DMS153 treated with DMSO at 0.1 percent for 48 hours (cell line): ENCODE measurements around the gene MAK.
"Not testable (repeated sequence)": the region's sequence is repeated elsewhere in the genome, so short reads cannot be mapped to it uniquely, and the experiment has no call there.

Experiments used
- DNase-seq: peaks from one replicate; lab custom pipeline; 2025; ENCODE audit not compliant: unreplicated experiment; lab: John Stamatoyannopoulos, UW

Gene MAK

DNA sequence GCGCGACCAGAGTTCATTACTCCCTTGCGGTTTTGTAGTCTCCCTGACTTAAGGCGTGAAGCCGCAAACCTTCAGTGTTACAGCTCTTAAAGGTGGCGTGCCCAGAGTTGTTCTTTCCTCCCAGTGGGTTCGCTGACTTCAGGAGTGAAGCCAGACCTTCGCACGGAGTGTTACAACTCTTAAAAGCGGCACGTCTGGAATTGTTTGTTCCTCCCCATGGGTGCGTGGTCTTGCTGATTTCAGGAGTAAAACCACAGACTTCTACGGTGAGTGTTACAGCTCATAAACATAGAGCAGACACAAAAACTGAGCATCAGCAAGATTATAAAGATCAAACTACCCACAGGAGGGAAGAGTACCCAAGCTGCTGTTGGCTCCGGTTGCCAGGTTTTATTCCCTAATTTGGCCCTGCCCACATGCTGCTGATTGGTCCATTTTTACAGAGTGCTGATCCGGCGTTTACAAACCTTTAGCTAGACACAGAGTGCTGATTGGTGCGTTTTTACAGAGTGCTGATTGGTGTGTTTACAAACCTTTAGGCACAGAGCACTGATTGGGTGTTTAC is 105.1 kb downstream of the MAK start:
- no peak for DNase-seq

DNA sequence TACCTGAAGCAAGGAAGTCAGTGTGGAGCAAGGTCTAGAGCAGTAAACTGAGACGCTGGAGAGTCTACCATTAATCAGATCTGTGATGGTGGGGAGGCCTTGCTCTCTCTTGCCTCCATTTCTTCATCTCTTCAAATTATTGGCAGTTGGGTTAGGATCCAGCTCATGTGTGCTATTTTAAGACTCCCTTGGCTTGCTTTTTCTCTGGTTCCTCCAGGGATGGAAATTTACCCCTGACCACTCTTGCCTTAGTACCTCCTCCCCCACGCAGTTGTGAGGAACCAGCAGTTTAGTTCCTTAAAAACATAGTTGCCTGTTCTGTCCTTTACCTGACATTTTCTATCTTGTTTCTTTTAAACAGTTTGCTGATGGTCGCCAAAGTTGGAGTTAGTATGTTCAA is 108.1 kb downstream of the MAK start:
- no peak for DNase-seq

DNA sequence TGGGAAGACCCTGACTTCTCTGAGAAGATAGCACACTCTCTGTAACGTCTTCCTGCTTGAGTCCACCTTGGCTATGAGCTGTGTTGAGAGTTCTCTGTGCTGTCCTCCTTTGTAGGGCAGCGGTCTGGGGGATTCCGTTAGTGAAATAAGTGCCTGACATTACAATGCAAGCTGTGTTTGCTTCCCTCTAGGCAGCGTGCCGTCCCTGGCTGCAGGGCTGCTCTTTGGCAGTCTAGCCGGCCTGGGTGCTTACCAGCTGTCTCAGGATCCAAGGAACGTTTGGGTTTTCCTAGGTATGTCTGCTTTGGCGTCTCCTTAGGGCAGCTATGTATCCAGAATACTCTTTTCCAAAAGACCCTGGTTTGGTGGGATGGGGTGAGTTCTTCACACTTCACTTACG is 112.6 kb downstream of the MAK start:
- no peak for DNase-seq

DNA sequence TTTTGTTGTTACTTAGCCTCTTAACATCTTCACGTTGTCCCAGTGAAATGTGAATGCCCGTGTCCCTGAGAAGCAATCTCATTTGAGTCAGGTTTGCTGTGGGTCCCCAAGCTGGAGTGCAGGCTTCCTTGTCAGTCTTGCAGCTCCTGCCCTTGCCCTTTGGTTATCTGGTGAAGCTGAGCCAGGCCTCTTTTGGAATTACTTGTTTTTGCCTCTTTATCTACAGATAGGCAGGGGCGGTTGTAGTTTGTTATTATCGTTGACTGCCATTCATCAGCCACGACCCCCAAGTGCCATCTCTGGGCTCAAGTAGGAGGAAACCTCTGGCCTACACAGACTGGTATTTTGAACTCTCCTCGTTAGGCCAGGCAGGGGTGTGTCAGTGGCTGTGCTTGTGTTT is 113.3 kb downstream of the MAK start:
- DNase-seq = no peak

DNA sequence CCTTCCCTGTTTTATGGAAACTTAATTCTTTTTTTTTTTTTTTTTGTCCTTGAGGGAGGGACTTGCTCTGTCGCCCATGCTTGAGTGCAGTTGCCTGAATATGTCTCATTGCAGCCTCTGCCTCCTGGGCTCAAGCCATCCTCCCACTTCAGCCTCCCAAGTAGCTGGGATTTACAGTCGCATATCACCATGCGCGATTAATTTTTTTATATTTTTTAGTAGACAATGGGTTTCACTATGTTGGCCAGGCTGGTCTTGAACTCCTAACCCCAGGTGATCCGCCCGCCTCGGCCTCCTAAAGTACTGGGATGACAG is 114.8 kb downstream of the MAK start:
- DNase-seq = no peak

DNA sequence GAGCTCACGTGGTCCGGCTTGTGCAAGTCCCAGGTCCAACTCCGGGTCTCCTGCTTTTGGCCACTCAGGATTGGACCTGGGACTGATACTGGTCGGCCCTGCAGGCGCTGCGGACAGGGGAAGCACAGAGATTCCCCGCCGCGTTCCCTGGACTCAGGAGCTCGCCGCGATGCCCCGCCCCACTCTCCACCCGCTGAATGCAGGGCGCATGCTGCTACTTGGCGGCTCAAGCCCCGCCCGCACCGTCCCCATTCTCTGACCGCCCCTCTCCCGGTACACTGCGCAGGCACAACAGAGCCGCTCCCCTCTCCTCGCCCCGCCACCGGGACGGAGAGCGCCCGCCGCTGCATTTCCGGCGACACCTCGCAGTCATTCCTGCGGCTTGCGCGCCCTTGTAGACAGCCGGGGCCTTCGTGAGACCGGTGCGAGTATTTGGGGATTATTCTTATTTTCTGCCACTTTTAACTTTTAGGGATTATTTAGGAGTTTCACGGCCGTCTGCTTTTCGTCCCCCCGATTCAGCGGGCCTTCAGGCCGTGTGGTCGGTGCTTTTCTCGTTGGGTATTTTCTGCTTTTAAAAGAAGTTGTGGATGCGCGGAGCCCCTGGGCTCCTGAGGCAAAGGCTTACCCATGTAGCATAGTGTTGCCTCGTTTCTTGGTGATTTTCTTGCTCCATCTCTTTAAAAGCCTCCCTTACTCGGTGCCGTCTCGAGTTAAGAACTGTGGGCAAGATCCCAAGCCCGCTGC is 115.3 kb downstream of the MAK start, which contains the start of gene TMEM14C:
Gene TMEM14C, plus strand, starts transcription at position 251 of the 747 bp plus-strand sequence. CDS start 1,544 bp downstream, outside the sequence.
- peak; percentile 60 for DNase-seq

DNA sequence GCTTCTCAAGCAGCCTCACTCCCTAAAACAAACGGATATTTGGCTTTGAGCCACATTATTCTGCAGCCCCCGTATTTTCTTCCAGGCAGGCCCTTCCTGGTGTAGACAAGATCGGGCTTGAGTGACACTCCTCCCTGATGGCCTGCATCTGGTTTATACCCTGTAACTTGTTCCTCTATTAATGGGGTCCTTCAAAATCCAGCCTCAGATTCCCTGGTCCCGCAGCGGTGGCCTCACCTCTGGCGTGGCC is 115.8 kb downstream of the MAK start:
- no peak for DNase-seq

DNA sequence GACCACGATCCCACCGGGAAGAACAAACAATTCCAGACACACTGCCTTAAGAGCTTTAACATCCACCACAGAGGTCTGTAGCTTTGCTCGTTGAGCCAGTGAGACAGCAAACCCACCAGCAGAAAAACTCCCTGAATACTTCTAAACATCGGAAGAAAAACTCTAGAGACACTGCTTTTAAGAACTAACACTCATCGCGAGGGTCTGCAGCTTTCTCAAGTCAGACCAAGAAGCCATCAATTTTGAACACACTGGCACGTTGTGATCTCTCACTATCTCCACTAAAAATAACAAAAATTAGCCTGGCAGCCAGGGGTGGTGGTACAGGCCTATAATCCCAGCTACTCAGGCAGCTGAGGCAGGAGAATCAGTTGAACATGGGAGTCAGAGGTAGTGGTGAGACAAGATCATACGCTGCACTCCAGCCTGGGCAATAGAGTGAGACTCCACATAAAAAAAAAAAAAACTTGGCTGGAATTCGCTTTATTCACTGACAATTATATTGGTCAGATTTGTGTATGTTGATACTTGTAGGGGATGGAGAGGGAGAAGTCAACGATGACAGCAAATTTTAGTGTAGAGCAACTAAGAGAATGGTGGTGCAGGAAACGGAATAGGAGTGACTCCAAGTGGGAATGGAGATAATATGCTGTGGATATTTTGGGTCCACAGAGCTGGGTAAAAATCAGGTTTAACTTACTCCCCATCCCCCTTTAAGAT is 116.3 kb downstream of the MAK start:
- no peak for DNase-seq

DNA sequence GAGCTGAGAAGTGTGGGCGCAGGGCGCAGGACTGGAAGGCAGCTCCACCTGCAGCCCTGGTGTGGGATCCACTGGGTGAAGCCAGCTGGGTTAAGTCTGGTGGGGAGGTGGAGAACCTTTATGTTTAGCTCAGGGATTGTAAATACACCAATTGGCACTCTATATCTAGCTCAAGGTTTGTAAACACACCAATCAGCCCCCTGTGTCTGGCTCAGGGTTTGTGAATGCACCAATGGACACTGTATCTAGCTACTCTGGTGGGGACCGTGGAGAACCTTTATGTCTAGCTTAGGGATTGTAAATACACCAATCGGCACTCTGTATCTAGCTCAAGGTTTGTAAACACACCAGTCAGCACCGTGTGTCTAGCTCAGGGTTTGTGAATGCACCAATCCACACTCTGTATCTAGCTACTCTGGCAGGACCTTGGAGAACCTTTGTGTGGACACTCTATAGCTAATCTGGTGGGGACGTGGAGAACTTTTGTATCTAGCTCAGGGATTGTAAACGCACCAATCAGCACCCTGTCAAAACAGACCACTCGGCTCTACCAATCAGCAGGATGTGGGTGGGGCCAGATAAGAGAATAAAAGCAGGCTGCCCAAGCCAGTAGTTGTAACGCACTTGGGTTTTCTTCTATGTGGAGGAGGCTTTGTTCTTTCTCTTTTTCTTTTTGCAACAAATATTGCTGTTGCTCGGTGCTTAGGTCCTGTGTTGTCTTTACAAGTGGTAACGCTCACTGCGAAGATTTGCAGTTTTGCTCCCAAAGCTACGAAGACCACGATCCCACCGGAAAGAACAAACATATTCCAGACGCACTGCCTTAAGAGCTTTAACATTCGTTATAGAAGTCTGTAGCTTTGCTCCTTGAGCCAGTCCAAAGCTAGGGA is 117.1 kb downstream of the MAK start:
- not testable (repeated sequence) for DNase-seq

DNA sequence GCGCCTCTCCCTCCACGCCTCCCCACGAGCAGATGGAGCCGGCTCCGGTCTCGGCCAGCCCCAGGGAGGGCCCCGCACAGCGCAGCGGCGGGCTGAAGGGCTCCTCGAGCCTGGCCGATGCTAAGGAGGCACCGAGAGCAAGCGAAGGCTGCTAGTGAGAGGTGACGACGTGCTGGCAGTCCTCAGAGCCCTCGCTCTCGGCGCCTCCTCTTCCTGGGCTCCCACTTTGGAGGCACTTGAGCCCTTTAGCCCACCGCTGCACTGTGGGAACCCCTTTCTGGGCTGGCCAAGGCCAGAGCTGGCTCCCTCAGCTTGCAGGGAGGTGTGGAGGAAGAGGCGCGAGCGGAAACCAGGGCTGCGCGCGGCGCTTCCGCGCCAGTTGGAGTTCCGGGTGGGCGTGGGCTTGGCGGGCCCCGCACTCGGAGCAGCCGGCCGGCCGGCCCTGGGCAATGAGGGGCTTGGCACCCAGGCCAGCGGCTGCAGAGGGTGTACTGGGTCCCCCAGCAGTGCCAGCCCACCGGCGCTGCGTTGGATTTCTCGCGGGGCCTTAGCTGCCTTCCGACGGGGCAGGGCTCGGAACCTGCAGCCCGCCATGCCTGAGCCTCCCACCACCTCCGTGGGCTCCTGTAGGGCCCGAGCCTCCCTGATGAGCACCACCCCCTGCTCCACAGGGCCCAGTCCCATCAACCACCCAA is 117.9 kb downstream of the MAK start:
- no peak for DNase-seq

DNA sequence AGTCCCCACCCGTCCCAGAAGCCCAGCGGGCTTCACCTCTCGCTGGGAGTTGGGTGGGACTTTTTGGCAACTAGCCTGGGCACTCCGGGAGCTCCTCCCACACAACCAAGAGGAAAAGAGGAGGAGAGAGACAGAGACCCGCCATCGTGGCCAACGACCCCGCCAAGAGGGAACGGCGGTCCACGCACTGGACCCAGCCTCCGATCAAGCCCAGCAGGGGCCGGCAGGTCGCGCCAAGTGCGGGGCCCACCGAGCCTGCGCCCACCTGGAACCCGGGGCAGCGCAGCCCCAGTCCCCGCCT is 118.4 kb downstream of the MAK start:
- DNase-seq = no peak

DNA sequence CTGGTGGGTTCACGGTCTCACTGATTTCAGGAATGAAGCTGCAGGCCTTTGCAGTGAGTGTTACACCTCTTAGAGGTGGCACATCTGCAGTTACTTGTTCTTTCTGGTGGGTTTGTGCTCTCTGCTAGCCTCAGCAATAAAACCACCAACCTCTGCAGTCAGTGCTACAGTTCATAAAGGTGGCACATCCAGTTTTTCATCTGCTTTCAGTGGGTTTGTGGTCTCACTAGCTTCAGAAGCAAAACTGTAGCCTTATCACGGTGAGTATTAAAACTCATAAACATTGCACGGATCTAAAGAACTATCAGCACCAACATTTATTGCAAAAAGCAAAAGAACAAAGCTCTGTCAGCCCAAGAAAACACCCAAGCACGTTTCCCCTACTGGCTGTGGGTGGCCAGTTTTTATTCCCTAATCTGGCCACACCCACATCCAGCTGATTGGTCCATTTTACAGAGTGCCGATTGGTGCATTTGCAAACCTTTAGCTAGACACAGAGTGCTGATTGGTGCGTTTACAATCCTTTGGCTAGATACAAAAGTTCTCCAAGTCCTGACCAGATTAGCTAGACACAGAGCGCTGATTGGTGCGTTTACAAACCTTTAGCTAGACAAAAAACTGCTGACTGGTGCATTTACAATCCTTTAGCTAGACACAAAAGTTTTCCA is 118.9 kb downstream of the MAK start:
- DNase-seq = no peak

DNA sequence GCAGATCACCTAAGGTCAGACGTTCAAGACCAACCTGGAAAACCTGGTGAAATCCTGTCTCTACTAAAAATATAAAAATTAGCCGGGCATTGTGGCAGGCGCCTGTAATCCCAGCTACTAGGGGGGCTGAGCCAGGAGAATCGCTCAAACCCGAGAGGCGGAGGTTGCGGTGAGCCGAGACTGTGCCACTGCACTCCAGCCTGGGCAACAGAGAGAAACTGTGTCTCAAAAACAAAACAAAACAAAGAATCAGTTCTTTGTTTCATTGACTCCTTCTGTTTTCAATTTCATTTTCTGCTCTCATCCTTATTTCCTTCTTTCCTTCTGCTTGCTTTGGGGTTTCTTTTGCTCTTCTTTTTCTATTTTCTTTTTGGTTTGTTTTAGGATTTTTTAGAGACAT is 124.4 kb downstream of the MAK start:
- DNase-seq = no peak
